ENCODE results near the gene INAFM1.
A peak's percentile ranks its signal among the peaks of the same experiment; 100 is the strongest.
"Not testable (repeated sequence)": the region's sequence is repeated elsewhere in the genome, so short reads cannot be mapped to it uniquely, and the experiment has no call there.

Gene INAFM1

GRCh38 chr19:47241919-47242577, 32.6 kb upstream of the INAFM1 start:
- FAIRE-seq = no peak

GRCh38 chr19:47243364-47243775, 31.3 kb upstream of the INAFM1 start:
- FAIRE-seq = no peak

DNA sequence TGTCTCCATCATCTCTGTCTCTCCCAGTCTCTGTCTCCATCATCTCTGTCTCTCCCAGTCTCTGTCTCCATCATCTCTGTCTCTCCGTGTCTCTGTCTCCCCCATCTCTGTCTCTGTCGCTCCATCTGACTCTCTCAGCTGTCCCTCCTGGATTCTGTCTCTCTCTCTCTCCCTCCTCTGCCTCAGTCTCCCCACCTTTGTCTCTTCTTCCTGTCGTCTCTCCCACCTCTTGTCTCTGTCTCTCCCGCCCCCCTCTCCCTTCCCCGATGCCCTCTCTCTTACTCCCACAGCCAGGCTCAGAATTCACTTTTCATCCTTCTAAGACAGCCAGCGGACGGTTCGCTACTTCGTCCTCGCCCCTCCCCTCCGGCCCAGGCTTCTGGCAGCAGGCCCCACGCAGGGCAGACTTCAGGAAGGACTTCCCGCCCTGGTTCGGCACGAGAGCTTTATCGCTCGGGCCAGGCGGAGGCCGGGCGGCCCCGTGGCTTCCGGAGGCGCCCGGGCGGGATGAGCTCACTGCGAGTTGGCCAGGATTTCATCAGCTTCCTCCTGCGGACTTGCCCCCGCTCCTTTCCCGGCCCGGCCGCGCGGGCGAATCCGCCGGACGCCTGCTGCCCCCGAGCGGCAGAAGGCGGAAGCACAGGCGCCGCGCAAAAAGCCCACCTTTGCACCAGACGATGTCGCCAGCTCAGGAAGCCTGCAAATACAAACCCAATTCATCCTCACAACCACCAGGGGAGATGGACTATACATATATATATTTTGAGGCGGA, 30.7 kb upstream of the INAFM1 start:
- FAIRE-seq = no peak

DNA sequence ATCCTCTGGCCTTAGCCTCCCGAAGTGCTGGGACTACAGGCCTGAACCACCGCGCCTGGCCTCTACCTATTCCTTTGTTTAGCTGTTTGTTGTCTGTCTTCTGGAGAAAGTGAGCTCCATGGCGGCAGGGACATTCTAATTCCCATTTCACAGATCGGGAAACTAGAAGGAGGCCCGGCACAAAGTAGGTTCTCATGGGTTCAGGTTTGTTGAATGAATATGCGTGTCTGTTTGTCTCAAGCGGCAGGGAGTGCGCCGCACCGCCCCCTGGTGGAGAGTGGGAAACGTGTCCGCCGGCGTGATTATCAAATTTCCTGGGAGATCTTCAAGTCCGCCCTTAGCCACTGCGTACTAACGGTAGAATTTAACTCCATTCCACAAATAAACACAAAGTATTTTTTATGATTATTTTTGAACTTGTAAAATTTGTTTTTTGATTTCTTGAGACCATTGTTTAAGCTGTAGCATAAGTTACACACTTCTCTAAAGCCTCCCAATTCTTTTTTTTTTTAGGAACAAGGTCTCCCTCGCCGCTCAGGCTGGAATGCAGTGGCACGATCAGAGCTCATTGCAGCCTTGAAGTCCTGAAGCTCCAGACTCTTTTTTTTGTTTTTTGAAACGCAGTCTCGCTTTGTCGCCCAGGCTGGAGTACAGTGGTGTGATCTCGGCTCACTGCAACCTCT, 27.2 kb upstream of the INAFM1 start:
- no peak for FAIRE-seq

- not testable (repeated sequence) for FAIRE-seq
These were observed 21.7 kb upstream of the INAFM1 start for GRCh38 chr19:47253016-47253415.

DNA sequence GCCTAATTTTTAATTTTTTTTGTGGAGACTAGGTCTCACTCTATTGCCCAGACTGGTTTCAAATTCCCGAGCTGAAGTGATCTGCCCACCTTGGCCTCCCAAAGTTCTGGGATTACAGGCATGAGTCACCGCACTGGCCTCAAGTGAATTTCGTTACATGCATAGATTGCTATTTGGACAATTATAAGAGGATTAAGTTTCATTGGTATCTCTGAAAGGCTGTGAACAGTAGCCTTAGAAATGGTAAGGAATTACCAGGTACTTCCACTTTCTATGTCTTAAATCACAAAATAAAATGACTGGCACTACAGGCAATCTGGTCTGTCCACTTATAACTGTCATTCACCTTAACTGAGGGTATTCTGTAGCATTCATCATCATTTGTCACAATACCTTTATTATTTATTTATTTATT, 21.2 kb upstream of the INAFM1 start:
- no peak for FAIRE-seq

- FAIRE-seq = no peak
These were observed 20.7 kb upstream of the INAFM1 start for GRCh38 chr19:47253970-47254369.

DNA sequence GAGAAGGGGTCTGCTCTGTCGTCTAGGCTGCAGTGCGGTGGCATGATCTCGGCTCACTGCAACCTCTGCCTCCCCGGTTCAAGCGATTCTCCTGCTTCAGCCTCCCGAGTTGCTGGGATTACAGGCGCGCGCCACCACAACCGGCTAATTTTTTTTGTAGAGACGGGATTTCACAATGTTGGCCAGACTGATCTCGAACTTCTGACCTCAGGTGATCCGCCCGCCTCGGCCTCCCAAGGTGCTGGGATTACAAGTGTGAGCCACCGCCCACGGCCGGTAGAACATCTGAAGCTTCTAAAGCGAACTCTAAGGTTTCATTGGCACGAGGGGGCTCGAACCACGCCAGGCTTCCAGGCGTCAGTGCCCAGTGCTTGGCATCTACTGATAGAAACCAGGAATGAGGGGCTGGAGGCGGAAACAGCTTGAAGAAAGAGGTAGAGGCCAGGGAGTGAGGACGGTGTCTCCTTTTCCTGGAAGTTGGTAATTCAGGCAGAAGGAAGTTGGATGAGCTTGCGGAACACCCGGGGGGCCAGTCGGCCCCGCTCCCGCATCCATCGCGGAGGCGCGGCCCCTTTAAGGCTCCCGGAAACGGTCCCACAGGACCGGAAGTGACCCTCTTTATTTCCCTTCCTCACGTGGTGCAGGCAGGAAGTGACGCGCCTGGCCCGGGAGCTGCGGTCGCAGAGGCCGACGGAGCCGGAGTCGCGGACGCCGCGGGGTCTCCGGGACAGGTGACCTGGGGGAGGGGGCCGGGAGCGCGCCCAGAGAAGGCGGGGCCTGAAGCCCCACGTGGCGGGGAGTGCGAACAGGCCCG, 18.6 kb upstream of the INAFM1 start, which contains the start of gene CCDC9:
Gene CCDC9 (plus strand): TSS at position 647 of the 814 bp plus-strand sequence. CDS start 1,876 bp downstream, outside the sequence.
- FAIRE-seq = peak; percentile 51

DNA sequence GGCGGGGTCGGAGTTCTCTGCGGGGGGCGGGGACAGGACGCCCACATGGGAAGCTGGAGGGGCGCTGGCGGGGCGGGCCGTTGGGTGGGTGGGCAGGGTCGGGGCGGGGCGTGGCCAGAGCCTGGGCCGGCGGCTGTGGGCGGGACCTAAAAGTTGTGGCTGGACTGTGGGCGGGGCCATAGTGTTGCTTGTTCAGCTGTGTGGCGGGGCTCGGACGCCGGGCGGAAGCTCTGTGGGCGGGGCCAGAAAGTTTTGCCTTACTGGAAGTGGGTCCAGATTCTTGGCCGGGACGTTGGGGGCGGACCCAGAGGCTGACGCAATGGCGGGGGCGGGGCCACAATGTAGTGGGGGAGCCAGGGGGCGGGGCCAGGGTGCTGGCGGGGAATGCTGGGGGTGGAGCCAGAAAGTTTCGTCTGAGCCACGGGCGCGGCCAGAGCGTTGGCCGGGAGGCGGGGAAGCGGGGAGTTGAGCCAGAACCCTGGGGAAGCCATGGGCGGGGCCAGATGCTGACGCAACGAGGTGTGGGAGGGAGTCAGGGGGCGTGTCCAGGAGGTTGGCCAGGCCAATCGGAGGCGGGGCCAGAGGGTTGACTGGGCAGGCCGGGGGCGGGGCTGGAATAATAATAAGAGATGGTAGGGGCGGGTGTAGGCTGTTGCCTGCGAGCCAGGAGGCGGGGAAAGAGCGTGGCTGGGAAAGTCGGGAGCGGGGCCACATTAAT, 17.8 kb upstream of the INAFM1 start:
- peak; percentile 69 for FAIRE-seq

- FAIRE-seq = no peak
These were observed 17.1 kb upstream of the INAFM1 start for GRCh38 chr19:47257411-47258169.

- no peak for FAIRE-seq
These were observed 16.3 kb upstream of the INAFM1 start for GRCh38 chr19:47258434-47258833.

GRCh38 chr19:47258895-47259555, 15.7 kb upstream of the INAFM1 start:
- no peak for FAIRE-seq

- FAIRE-seq = no peak
These were observed 14.2 kb upstream of the INAFM1 start for GRCh38 chr19:47260476-47260875.

GRCh38 chr19:47261946-47262793, 12.5 kb upstream of the INAFM1 start:
- FAIRE-seq = not testable (repeated sequence)

DNA sequence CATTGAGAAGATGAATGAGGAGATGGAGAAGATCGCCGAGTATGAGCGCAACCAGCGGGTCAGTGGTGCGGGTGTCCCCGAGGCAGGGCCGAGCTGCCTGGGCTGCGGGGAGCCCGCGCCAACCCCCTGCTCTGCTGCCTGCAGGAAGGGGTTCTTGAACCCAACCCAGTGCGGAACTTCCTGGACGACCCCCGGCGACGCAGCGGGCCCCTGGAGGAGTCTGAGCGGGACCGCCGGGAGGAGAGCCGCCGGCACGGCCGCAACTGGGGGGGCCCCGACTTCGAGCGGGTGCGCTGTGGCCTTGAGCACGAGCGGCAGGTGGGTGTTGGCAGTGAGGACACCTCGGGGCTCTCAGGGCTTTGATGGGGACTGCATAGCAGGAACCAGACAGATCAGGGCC, 10.1 kb upstream of the INAFM1 start:
- no peak for FAIRE-seq

DNA sequence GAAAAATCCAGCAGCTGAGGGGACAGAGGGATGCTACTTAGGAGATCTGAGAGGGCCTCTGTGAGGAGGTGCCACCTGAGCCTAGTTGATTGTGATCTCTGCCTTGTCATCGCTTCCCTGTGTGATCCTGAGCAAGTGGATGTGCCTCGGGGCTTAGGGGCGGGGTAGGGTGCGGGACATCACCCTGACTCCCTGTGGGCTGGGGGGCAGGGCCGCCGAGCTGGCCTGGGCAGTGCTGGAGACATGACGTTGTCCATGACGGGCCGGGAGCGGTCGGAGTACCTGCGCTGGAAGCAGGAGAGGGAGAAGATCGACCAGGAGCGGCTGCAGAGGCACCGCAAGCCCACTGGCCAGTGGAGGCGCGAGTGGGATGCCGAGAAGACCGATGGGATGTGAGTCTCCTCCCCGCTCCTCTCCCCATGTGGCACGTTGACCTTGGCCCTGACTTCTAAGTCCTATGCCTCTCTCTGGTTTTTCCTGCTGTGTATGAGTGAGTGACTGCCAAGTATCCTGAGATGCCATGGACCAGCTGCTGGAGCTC, 8.2 kb upstream of the INAFM1 start:
- no peak for FAIRE-seq

- no peak for FAIRE-seq
These were observed 7.3 kb upstream of the INAFM1 start for GRCh38 chr19:47267350-47267759.

DNA sequence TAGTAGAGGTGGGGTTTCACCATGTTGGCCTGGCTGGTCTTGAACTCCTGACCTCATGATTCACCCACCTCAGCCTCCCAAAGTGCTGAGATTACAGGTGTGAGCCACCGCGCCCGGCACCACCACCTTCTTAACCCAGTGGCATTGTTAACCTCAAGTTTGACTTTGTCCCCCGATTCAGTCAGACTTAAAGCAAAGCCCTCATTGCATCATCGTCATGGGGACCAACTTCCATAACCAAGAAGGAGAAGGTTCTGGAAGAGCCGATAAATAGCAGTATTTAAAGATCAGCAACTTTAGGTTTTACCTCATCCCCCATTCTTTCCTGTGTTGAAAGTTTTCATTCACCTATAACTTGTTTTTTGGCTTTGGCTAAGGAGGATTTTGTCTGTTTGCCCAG, 6.7 kb upstream of the INAFM1 start:
- no peak for FAIRE-seq

- no peak for FAIRE-seq
These were observed 5.1 kb upstream of the INAFM1 start for GRCh38 chr19:47269596-47269995.

DNA sequence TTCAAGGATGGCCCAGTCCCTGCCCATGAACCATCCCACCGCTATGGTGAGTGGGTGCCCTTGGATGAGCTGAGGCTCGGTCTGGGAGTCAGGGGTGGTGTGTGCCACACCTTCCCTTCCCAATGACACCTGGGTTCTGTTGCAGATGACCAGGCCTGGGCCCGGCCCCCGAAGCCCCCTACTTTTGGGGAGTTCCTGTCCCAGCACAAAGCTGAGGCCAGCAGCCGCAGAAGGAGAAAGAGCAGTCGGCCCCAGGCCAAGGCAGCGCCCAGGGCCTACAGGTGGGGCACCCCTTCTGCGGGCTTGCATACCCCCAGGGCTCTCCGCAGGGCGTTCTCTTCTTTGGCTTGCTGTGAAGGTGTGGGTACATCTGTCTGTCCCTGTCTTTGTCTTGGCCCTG, 4.3 kb upstream of the INAFM1 start:
- FAIRE-seq = no peak
